ENCODE results near the gene EFTUD2.
"Not testable (repeated sequence)": the region's sequence is repeated elsewhere in the genome, so short reads cannot be mapped to it uniquely, and the experiment has no call there.

GRCh38 chr17:44825236-44825635 lies 74.0 kb downstream of the EFTUD2 start:
- not testable (repeated sequence) for TF ChIP-seq EZH2phosphoT487 (IDR thresholded peaks at IDR 0.05; ENCODE audit: borderline replicate concordance, low read depth, low read length); CTCF (conservative IDR thresholded peaks at IDR 0.05; ENCODE audit: low read length)

All from OCI-LY7 (cell line).